Bronchial epithelial cell (primary cell): ENCODE data around the gene SNTB2. TPM values are rescaled to one million over a fixed set of nuclear protein-coding genes. Genes with fewer than 3 reads are reported as not detected.

Experiments used
- DNase-seq: peaks from one replicate; pipeline ENCODE4 v3.0.0-alpha.2; 2010; ENCODE audit warnings: low read depth
- FAIRE-seq: peaks from 2 replicates; lab custom pipeline; 2011; peaks lifted over from hg19 to GRCh38; lab: Jason Lieb, UNC
- H3K27me3 ChIP-seq: 2 replicates; pipeline ENCODE4 v1.5.1; 2011; ENCODE audit warnings: low read length; ENCODE audit not compliant: control insufficient read depth, insufficient read depth
- H3K36me3 ChIP-seq: 2 replicates; pipeline ENCODE4 v1.5.1; 2011; ENCODE audit warnings: low read length; ENCODE audit not compliant: control insufficient read depth, insufficient read depth
- H3K4me3 ChIP-seq: 2 replicates; pipeline ENCODE4 v1.5.1; 2011; ENCODE audit warnings: mild to moderate bottlenecking, low read depth, low read length, control low read depth
- total RNA-seq: library from RNA; depleted of rRNA; stranded (reverse); fragments of >200 nt; gene quantifications from 2 replicates; pipeline ENCODE4 v1.2.1, GENCODE V29; 2014
- TF ChIP-seq, protein P1 (sequence below): IDR thresholded peaks from 2 replicates; pipeline ENCODE4 v1.5.1; 2011; ENCODE audit warnings: mild to moderate bottlenecking, moderate library complexity, low read length, control low read depth, inconsistent platforms; ENCODE audit not compliant: insufficient read depth, severe bottlenecking

SNTB2 gene
- total RNA-seq, 1 donor from 2014 or later, result 10.5 TPM

DNA sequence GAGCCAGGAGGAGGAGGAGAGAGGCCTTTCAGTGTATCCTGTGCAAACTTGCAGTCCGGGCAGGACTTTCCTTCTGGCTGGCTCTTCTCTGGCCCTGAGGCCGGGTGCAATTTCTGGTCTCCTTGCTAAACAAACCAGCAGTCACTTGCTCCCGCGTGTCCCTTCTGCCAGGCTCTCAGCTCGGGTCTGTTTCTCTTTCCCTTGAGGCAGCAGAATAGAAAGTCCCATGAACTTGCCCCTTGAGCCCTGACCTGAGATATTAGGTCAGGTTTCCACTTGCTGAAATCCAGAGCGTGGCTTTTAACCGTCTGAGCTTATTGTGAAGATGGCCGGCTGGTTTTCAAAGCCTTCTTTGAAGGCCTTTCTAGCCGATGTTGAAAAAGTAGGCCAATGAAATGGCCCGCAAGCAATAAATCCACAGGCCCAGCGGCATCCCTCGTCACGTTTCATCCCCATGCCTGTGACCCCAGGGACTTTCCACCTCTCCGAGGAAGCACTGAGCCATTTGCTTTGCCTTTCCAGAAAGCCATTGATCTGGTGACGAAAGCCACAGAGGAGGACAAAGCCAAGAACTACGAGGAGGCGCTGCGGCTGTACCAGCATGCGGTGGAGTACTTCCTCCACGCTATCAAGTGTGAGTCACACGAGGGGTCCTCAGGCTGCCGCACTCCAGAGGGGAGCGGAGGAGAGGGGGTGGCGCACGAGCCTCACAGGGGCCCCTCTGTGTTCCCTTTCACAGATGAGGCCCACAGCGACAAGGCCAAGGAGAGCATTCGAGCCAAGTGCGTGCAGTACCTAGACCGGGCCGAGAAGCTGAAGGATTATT lies 128.7 kb downstream of the SNTB2 start:
- TF ChIP-seq, protein P1, sequence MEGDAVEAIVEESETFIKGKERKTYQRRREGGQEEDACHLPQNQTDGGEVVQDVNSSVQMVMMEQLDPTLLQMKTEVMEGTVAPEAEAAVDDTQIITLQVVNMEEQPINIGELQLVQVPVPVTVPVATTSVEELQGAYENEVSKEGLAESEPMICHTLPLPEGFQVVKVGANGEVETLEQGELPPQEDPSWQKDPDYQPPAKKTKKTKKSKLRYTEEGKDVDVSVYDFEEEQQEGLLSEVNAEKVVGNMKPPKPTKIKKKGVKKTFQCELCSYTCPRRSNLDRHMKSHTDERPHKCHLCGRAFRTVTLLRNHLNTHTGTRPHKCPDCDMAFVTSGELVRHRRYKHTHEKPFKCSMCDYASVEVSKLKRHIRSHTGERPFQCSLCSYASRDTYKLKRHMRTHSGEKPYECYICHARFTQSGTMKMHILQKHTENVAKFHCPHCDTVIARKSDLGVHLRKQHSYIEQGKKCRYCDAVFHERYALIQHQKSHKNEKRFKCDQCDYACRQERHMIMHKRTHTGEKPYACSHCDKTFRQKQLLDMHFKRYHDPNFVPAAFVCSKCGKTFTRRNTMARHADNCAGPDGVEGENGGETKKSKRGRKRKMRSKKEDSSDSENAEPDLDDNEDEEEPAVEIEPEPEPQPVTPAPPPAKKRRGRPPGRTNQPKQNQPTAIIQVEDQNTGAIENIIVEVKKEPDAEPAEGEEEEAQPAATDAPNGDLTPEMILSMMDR, result no peak
- H3K36me3 ChIP-seq, result peaks cover 44% of the 10 kb centered on the region
- no peaks in the 10 kb centered on the region for H3K27me3 ChIP-seq
- FAIRE-seq, result no peak
- H3K4me3 ChIP-seq, result no peak overlapping the region
- no peak for DNase-seq

GRCh38 chr16:69316595-69317034 lies 129.7 kb downstream of the SNTB2 start:
- peaks cover 49% of the 10 kb centered on the region for H3K36me3 ChIP-seq
- DNase-seq, result no peak
- TF ChIP-seq, protein P1, result no peak

GRCh38 chr16:69318177-69318910 lies 131.4 kb downstream of the SNTB2 start:
- FAIRE-seq (no peak), DNase-seq (no peak)
- TF ChIP-seq, protein P1, result no peak
- no peaks in the 10 kb centered on the region for H3K27me3 ChIP-seq
- peaks cover 55% of the 10 kb centered on the region for H3K36me3 ChIP-seq
- no peak overlapping the region for H3K4me3 ChIP-seq

More at GRCh38 chr16:69316595-69317034, 129.7 kb downstream of the SNTB2 start:
- Histone ChIP-seq H3K4me3 (no peak overlapping the region), H3K27me3 (no peaks in the 10 kb centered on the region)
- FAIRE-seq, result no peak

- no peak for FAIRE-seq
- Histone ChIP-seq H3K36me3 (peaks cover 58% of the 10 kb centered on the region), H3K27me3 (no peaks in the 10 kb centered on the region), H3K4me3 (no peak overlapping the region)
- DNase-seq, result no peak
- TF ChIP-seq, protein P1, result no peak
Observed at GRCh38 chr16:69318911-69319289, 131.9 kb downstream of the SNTB2 start.

GRCh38 chr16:69319381-69319780 lies 132.4 kb downstream of the SNTB2 start:
- peaks cover 60% of the 10 kb centered on the region for H3K36me3 ChIP-seq
- DNase-seq, result no peak

More at GRCh38 chr16:69319381-69319780, 132.4 kb downstream of the SNTB2 start:
- FAIRE-seq, result no peak
- TF ChIP-seq, protein P1, result no peak
- Histone ChIP-seq H3K4me3 (no peak overlapping the region), H3K27me3 (no peaks in the 10 kb centered on the region)
